Measurements from ENCODE around the gene DIAPH3.

DNA sequence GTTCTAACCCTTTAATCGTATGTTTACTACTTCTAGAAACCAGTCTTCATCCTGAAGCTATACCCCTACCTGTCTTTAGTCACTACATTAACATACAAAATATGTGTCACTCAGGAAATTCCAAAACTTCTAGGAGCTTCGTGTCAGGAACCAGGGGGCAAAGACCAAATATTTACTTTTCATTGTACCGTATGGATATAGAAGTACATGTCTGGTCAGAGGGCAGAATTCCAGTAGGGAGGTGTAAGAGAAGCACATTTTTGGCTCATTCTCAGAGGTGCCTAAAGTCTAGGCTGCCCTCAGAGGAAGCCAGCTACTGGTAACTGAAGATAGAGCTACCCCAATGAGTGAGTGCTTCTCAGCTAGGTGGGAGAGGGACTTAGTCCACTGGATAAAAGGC is 320.7 kb downstream of the DIAPH3 start:
- TF ChIP-seq, protein P1, sequence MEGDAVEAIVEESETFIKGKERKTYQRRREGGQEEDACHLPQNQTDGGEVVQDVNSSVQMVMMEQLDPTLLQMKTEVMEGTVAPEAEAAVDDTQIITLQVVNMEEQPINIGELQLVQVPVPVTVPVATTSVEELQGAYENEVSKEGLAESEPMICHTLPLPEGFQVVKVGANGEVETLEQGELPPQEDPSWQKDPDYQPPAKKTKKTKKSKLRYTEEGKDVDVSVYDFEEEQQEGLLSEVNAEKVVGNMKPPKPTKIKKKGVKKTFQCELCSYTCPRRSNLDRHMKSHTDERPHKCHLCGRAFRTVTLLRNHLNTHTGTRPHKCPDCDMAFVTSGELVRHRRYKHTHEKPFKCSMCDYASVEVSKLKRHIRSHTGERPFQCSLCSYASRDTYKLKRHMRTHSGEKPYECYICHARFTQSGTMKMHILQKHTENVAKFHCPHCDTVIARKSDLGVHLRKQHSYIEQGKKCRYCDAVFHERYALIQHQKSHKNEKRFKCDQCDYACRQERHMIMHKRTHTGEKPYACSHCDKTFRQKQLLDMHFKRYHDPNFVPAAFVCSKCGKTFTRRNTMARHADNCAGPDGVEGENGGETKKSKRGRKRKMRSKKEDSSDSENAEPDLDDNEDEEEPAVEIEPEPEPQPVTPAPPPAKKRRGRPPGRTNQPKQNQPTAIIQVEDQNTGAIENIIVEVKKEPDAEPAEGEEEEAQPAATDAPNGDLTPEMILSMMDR (IDR thresholded peaks at IDR 0.05; ENCODE audit: low read depth, low read length, poor library complexity, severe bottlenecking): no peak
- no peak for TF ChIP-seq EZH2phosphoT487 (IDR thresholded peaks at IDR 0.05; ENCODE audit: borderline replicate concordance, low read length)

All from DOHH2 (cell line).